ENCODE measurements around the gene PAFAH2. TPM values are rescaled to one million over a fixed set of nuclear protein-coding genes. Genes with fewer than 3 reads are reported as not detected.

PAFAH2 gene
- total and polyA plus RNA-seq, 2 of the 8 experiments (the other 6 are each of a cell fraction or from before 2014, with no cell fraction given): 7.7 to 9.3 TPM

DNA sequence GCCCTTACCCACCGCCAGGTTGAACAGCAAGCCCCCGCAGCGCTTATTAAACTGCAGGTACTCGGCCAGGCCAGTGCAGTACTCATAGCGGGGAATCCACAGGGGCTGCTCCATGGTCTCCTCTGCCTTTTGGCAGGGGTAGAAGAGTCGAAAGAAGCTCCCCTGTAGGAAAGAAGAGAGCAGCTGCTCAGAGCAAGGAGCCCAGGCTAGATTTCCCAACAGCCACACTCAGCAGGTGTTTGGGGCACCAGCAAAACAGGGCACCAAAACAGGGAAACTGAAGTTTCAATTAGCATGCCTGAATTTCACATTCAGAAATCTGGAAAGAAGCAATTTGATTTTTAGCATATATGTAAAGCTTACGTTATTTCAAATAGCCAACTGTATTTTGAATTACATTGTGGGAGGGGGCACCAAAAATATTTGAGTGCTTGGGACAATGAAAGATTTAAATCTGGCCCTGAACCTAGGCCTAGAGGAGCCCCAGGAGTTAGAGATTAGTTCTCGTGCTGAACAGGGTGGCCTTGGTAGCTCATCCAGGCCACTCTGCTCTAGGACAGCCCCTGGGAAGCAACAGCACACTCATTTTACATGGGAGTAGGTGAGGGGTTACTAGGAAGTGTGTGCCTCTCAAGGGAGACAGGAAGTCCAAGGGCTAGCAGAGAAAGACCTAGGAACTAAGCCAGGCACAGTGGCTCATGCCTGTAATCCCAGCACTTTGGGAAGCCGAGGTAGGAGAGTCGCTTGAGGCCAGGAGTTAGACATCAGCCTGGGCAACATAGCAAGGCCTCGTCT is 8.2 kb downstream of the PAFAH2 start:
- Histone ChIP-seq H2BK15ac (ENCODE audit: low read length) (no peak overlapping the region), H3K4me1 (replicated peaks in 1 of 4; ENCODE audit: control insufficient read depth in 3 of 4, insufficient read depth in 4 of 4, low read length in 3 of 4) (peaks cover 0 to 5% (median 4%) of the 10 kb centered on the region in 4 experiments; a peak in 3 of 7 replicates), H3K4ac (replicated peaks; ENCODE audit: insufficient read length, low read depth, low read length) (no peak overlapping the region), H3K9ac (replicated peaks in 1 of 4; ENCODE audit: extremely low read depth in 1 of 4, low read depth in 3 of 4, low read length in 3 of 4) (no peak overlapping the region), H3K79me2 (ENCODE audit: control insufficient read depth in 1 of 2, insufficient read depth in 2 of 2, low read length in 2 of 2) (peaks cover 0 to 2% of the 10 kb centered on the region in 2 experiments; a peak in 1 of 4 replicates), H3K36me3 (ENCODE audit: control insufficient read depth in 2 of 4, insufficient read depth in 4 of 4, low read length in 3 of 4) (peaks cover 0 to 12% (median 5%) of the 10 kb centered on the region in 4 experiments; a peak in 4 of 8 replicates), H2BK120ac (replicated peaks; ENCODE audit: low read depth, low read length) (no peak overlapping the region), H4K5ac (ENCODE audit: insufficient read length, low read depth, low read length) (no peak overlapping the region), H3K4me2 (ENCODE audit: insufficient read depth in 1 of 2, low read depth in 2 of 2, low read length in 2 of 2) (no peak overlapping the region), H2AFZ (ENCODE audit: low read length) (no peak overlapping the region), H3K9me3 (ENCODE audit: insufficient read depth in 2 of 2, low read depth in 1 of 2, low read length in 1 of 2) (no peaks in the 10 kb centered on the region), H4K8ac (ENCODE audit: extremely low read depth, insufficient read depth, low read length) (no peak overlapping the region), H2BK5ac (ENCODE audit: low read depth, low read length) (no peak overlapping the region), H4K20me1 (replicated peaks in 1 of 2; ENCODE audit: control insufficient read depth in 1 of 2, insufficient read depth in 2 of 2, low read length in 2 of 2) (no peaks in the 10 kb centered on the region), H2BK12ac (ENCODE audit: low read depth, low read length) (no peak overlapping the region), H2BK20ac (ENCODE audit: low read length) (no peak overlapping the region), H3K27me3 (replicated peaks in 1 of 4; ENCODE audit: control insufficient read depth in 3 of 4, extremely low read depth in 1 of 4, insufficient read depth in 3 of 4, low read length in 3 of 4) (no peaks in the 10 kb centered on the region; a peak in 1 of 7 replicates), H3K14ac (ENCODE audit: insufficient read length) (no peak overlapping the region), H4K91ac (replicated peaks; ENCODE audit: insufficient read length, low read length) (no peak overlapping the region), H3K23me2 (ENCODE audit: low read depth, low read length) (no peaks in the 10 kb centered on the region), H3K27ac (ENCODE audit: low read depth, low read length) (no peak overlapping the region), H3K79me1 (ENCODE audit: low read depth, low read length) (no peaks in the 10 kb centered on the region), H3K18ac (ENCODE audit: extremely low read depth, low read length) (no peak overlapping the region), H2AK5ac (ENCODE audit: low read depth, low read length) (no peak overlapping the region), H3K56ac (replicated peaks; ENCODE audit: insufficient read length, low read depth, low read length) (no peak overlapping the region), H3K4me3 (ENCODE audit: extremely low read depth in 1 of 4, insufficient read depth in 2 of 4, low read depth in 3 of 4, low read length in 4 of 4) (no peak overlapping the region), H3K23ac (ENCODE audit: insufficient read length) (no peak overlapping the region)
- FAIRE-seq (no peak), DNase-seq (ENCODE audit: low read depth in 1 of 2, low spot score in 2 of 2) (no peak)
- WGBS, 2 experiments (ENCODE audit: extremely low coverage in 1 of 2, insufficient coverage in 1 of 2, insufficient read length in 1 of 2, insufficient replicate concordance in 2 of 2, low coverage in 1 of 2, low lambda C conversion rate in 2 of 2, missing lambda C conversion rate in 1 of 2): 90% methylated on average over 11 of the region's 11 CpGs; no CpG with 5 or more reads in 1 of the 2 experiments
- POLR2A ChIA-PET (ENCODE audit: partially characterized antibody): interaction anchor here (0.7 to 1.3 kb wide), 4 partner anchors 28 to 178 kb away, joined by 3 read pairs; no protein-coding TSS in a partner anchor
- CTCF ChIA-PET (ENCODE audit: partially characterized antibody): interaction anchor here (1.3 to 20.0 kb wide), 6 partner anchors 8 to 153 kb away, joined by 4 to 330 read pairs (median 6); partner anchors contain the start of genes PAFAH2 and STMN1
- no peak for TF ChIP-seq ATF3 (IDR thresholded peaks at IDR 0.05; ENCODE audit: insufficient read depth, low read depth, low read length)

Measured in H1 (cell line).